ENCODE measurements around the gene PTPRD.

PTPRD gene

DNA sequence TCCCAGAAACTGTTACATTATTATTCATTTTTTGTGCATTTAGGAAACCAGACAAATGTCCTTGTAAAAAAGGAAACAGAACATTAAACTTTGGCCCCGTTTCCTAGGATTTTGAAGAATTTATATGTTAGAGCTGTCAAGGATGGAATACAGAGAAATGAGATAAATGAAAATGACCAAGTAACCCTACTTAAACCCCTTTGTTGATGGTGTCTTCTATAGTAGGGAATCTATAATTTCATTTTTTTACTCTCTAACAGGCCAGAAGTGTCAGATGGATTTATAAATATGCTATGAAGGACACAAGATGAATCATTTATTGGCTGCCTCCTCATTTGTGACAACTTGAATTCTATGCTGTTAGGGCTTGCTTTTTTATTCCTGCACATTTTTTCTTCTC, 1047.1 kb downstream of the PTPRD start:
- no peak for DNase-seq

DNA sequence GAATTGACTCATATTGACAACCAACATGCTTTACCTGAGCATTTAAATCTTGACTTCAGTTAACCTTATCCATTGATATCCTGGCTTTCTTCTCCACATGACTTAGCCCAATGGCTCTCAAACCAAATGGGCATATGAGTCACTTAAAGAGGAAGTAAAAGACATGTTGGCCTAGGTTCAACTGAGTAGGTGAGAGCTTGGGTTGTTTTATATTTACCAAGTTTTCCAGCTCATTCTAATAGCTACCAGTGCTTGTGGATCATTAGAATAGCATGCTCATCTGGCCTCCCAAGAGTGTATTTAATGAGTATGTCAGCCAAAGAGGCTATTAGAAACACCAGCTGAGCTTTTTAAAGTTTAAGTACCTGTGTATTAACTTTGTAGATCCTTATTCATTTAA, 1049.0 kb downstream of the PTPRD start:
- no peak for DNase-seq

DNA sequence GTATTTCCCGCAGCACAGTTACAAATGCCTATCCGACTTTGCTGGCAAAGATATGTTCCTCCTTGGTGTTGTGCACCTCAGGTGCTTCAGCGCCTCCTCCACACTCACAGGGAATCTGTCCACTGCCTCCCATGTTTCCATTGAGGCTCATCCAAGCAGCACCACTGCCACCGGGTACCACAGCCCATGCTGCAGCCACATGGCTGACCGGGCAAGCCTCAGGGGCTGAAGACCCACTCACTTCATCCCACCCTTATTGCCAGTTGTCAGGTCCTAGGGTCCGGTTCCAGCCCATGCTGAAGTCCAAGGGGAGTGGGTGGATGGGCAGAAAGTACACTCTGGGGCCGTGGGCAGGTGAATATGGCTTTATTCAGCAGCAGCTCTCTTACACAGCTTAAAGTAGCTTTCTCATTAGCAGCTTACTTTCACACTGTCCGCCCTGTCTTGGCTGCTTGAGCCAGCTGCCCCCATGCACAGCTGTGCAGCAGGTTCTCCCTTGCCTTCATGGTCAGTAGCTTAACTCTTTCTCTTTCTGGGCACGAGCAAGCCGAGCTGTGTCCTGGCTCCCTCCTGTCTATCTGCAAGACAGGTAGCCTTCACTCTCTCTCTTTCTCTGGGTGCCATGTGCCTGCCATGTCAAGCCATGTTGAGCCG, 1052.3 kb downstream of the PTPRD start:
- no peak for DNase-seq

DNA sequence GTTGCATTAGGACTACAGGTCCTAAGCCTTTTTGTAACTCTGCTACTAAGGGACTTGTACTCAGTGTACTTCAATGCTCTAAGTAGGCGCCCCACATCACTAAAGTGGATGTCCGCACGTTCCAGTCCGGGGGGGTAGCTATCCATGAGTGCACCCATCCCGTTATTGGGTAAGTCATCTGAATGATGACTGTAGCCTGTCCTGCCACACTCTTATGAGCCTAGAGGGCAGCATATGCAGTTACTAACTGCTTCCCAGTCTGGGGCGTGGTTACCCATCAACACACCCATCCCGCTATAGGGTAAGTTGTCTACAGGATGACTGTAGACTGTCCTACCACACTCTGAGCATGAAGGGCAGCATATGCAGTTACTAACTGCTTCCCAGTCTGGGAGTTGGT, 1053.9 kb downstream of the PTPRD start:
- DNase-seq = no peak

DNA sequence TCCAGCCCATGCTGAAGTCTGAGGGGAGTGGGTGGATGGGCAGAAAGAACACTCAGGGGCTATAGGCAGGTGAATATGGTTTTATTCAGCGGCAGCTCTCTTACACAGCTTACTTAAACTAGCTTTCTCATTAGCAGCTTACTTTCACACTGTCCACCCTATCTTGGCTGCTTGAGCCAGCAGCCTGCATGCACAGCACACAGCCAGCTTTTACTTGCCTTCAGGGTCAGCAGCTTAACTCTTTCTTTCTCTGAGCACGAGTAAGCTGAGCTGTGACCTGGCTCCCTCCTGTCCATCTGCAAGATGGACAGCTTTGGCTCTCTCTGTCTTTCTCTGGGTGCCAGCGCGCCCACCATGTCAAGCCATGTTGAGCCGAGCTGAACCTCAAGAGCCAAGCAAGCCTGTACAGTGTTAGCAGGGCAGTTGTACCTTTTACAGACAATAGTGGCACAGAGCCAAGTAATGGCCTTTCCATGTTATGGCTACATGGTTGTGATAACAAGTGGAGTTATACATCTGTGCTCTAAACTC, 1054.9 kb downstream of the PTPRD start:
- no peak for DNase-seq

DNA sequence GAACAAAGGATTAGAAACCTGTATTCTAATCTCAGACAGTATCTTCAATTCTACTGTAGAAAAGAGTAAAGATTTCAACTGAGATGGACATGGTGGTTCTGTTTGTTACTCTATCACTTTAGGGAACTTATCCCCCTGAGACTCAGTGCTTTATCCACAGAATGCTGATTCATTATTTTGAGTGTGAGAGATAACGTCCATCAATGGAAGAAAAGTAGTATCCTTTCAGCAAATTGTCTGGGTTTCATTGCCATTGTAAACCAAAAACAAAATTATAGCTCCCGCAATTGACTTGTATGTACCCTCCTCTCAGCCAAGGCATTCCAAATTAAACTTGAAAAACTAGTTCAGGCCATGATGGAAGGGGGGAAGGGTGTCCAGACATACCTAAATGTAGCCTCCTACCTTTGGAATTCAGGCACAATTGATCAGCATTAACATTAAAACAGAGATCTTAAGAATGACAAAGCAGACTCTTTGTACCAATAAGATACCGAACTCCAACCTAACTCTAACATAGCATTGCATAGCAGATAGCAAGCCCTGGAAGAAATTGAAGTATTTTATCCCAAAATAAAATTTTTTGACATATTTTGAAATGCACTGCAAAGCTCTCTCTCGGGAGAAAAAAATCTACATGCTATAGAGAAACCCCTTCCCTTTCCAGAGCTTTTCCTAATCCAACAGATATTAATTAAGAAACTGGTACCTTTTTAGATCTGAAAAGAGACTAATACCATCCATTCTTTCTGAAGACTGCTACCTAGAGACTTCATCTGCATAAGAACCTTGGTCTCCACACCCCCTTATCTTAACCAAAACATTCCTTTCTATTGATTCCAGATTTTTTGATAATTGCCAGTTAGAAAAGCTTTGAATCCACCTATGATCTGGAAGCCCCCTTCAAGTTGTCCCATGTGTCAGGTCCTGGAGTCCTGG, 1055.7 kb downstream of the PTPRD start:
- DNase-seq = no peak

DNA sequence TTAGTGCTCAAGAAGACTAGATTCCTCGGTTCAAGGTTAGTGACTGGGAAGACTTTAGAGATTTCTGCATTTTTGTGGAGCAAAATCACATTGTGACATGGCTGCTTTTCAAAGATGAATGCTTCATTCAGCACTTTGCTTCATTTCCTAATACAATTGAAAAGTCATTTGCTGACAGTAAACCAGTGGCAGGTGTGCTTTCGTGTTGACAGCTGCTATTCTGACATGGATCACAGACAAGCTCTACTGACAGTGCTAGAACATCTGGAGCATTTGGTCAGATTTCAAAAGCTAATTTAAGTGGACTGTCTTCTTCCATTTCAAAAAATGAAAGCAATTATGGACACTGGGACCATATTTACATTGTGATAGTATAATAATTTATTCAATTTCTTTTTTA, 1060.1 kb downstream of the PTPRD start:
- DNase-seq = peak; percentile 58

DNA sequence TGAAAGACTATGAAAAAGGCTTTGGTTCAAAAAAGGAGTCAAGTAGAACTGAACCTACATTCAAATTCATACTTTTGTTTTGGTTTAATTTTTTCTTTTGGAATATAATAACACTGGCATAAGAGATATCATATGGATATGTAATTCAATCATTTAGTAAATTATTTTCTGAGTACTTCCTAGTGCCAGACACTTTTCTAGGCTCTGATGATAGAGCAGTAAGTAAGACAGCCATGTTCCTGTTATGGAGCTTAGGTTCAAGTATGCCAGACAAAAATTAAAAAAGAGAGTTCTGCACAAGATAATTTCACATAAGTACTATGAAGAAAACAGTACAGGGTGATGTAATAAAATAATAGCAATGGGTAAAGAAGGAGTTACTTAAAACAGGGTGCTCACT, 1074.0 kb downstream of the PTPRD start:
- no peak for DNase-seq

DNA sequence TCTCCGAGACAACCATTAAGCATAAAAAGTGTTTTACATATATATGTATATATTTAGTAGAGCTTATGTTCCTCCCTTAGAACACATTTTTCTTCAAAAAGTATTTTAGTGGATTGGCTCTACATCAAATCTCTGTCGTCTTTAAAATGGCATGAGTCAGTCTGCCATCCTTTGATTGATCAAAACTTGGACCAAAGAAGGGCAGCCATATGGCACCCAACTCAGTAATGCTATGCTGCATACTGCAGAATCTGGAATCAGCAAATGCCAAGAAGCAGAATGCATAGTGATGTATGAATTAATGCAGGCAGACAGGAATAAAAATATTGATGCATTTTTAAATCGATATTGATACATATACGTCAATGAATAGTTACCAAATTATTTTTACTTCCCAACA, 1074.4 kb downstream of the PTPRD start:
- no peak for DNase-seq

DNA sequence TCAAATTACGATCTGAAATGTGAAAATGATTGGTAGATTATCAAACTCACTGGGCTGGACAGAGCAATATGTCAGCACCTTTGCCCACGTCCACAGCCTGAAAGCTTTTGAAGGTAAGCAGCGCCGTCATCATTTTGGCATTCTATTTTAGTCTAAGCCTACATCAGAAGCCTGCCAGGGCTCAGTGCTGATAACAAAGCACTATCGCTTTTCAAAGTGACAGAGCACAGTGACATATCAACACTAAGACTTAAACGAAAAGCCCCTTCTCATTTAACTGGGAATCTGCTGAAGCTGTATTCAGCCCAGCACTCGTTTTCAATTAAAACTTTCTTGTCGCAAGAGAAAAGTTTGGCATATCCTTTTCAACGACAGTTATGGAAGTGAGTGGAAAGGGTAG, 1076.3 kb downstream of the PTPRD start:
- no peak for DNase-seq

DNA sequence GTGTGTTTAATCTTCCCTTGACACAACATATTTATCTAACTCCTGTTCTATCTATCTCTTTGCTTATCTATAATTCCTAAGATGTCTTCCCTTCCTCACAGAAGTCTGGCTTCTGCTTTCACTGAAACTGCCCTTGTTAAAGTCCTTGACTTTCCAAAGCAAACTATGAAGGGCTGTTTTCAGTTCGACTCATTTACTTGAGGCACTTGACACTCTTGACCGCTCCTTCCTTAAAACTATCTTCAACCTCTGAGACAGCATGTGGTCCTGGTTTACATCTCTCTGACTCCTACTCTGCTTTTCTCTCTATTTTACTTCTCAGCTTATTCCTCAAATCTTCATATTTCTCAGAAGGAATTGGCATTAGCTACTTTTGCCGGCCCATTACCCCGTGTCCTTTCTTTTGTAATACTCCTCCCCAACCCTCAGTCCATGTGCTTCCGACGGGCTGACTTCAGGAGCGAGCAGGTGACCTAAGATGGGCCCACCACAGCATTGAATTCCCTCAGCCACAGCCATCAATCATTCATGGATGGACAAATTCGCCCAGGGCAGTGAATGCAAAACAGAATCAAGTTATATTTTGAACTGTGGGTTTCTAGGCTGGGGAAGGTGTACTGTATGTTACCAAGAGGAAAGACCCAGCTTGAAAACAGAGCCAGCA, 1089.2 kb downstream of the PTPRD start:
- no peak for DNase-seq

DNA sequence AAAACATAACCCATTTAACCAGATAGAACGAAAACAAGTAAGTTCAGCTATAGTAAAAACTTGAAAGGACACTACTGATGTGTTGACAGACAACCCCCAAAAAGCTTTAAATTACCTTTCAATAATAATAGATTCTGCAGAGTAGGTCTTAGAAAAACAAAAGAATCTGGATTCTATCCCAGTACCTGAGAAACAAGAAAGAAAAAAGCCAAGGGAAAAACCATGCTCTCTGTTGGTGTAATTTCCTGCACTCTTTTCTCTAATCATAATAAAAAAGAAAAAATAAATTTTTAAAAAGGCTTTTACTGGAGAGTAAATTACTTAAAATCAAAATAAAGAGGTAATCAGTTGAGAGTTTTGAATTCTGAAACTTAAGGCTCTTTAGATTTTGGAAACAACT, 1090.4 kb downstream of the PTPRD start:
- DNase-seq = no peak

DNA sequence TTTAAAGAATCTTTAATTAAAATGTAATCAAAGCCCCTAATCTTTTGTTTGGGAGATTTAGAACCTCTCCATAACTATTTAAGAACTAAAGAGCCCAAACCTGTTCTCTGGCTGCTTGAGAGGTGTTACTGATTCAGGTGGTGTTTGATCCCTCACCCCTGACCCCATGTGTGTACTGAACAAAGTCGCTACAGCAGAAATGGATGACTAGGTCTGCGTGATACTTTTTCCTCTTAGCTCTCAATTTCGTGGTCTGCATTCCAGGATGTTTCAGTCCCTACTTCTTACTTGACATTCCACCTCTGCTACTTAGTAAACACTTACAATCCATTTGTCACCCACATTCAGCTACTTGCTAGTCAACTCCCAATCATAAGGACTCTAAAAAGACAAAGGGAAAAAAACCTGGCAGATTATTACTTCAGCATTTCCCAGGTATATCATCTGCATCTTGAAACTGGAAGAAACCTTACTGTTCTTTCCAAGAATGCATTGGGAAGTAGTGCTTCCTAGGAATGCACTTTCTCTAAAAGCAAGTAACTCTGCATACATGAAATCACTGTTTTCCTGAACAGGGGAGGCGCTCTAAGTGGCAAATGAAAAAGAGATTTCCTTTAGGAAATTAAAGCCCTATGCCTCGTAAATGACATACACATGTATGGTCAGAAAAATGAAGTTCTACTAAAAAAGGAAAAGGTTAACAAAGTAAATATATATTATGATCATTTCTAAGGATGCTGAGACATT, 1091.6 kb downstream of the PTPRD start:
- DNase-seq = no peak

DNA sequence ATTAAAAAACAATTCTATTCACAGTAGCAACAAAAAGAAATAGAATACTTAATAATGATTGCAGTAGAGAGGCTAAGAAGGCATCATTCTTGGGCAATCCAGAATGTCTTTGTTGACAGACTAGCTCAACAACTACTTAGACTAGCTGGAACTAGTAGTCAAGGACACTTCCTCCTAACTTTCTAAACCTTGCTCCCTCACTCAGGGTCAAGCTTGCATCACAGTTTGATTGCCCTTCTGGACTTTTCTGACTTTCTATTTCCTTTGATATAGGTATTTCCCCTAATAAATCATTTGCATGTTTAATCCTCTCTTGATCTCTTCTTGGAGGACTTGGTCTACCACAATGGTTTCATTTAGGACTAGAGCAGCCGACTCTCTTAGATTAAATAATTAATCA, 1107.9 kb downstream of the PTPRD start:
- no peak for DNase-seq

DNA sequence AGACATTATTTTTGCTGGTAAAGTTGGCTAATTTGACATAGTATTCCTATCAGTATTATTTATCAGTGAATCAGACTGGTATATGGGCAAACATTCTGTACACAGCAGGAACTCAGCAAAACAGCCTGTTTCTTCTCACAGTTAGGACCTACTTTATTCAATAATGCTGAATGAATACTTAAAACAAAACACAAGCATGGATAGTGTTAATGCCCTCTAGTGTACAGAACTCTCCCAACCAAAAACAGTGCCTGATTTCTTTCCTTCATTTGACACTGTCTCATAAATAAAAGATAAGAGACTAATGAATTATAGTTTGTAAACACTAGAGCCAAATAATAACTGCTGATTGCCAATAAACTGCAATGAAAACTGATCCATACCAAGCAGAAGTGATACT, 1113.3 kb downstream of the PTPRD start:
- peak; percentile 2 for DNase-seq

DNA sequence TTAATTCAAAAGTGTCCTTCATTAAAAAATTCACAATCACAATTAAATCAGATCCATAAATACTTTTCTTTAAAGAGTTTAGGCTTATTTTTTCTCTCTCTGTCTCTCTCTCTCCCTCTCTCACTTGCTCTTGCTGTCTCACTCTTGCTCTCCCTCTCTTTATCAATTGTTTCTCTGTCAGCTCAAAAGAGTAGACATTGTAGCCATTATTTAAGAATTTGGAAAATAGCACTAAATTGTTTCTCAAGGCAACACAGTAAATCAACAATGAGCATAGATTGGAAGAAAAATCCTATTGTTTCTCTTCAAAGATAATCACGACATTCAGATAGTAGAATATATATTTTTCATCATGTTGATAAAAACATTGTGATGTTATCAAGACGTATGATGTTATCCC, 1114.0 kb downstream of the PTPRD start:
- DNase-seq = no peak

DNA sequence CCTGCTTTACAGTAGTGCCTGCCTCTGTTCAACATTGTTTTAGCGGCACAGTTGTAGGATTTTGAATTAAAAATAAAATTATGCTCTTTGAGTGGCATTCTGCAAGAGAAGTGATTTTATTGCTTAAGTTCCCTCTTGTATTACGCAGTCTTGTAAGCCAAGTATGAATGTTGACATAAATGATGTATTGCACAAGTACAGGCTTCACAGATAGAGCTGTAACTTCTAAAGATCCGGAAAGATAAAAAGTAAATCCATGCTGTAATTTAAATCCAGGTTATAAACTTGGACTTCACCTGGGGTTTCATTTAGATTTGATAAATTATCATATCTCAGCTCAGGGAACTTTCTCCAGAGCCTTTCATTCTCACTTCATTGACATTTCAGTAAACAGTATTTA, 1114.7 kb downstream of the PTPRD start:
- no peak for DNase-seq

DNA sequence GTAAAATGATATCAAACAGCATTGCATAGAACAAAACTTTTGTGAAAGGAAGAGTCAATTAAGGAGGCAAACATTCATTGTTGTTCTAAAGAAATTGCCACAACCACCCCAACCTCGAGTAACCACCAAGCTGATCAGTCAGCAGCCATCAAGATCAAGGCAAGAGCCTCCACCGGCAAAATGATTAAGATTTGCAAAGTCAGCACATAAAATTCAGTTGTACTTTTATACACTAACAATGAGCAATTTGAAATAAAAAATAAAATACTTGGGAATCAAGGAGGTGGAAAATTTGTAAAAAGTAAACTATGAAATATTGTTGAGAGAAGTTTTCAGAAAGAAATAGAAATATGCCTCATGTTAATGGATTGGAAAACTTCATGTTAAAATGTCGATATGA, 1118.5 kb downstream of the PTPRD start:
- no peak for DNase-seq

DNA sequence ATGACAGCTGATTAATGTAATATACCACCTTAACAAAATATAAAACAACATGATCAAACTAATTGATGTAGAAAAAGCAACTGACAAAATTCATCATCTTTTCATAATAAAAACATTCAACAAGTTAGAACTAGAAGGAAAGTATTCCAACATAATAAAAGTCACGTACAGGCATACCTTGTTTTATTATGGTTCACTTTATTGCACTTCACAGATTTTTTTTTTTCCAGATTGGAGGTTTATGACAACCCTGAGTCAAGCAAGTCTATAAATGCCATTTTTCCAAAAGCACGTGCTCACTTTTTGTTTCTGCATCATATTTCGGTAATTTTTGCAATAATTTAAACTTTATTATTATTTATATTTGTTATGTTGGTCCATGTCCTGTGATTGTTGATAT, 1120.3 kb downstream of the PTPRD start:
- no peak for DNase-seq

DNA sequence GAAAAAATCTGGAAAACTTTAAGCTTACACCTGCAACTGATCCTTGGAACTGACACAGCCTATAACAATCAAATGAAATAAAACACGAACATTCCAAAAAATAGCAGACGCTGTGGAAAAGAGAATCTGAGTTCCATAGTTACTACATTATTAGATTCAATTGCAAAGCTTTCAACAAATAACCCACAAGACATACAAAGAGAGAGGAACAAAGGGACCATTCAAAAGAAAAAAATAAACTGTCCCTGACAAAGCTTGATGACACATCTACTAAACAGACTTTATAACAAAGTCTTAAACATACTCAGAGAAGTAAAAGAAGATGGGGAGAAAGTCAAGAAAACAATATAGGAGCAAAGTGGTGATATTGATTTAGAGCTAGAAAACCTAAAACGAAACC, 1123.6 kb downstream of the PTPRD start:
- DNase-seq = no peak

DNA sequence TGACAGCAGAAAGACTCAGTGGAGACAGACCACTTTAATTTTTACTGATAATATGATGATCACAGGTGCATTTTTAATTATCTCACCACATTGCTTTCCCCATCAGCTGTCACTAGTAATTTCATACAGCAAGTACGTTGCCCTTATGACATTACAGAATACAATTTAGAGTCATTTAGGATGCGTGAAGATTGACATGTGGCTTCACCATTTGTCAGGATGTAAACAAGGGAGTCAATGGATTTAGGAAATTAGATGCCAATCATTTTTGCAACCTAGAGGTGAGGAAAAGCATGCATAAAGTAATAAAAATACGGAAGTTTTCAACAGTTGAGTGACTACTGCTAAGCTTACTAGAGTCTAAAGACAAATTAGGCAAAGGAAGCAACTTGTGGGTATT, 1129.6 kb downstream of the PTPRD start:
- no peak for DNase-seq

DNA sequence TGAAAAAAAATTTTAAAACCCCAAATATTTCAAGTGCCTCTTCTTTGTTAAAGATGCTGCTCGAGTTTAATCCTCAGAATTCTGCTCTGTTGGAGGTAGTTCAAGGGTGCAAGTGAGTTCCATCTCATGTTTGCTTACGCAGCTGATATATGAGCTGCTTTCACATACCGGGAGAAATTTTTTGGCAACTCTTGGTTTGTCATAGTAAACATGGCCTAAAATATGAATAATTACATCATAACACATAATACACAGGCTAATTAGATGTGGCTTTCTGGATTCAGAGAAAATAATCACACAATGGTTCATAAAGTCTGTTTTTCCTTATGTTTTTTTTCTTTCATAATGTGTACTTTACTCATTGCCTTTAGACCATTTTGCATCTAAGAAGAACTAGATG, 1134.1 kb downstream of the PTPRD start:
- DNase-seq = no peak

DNA sequence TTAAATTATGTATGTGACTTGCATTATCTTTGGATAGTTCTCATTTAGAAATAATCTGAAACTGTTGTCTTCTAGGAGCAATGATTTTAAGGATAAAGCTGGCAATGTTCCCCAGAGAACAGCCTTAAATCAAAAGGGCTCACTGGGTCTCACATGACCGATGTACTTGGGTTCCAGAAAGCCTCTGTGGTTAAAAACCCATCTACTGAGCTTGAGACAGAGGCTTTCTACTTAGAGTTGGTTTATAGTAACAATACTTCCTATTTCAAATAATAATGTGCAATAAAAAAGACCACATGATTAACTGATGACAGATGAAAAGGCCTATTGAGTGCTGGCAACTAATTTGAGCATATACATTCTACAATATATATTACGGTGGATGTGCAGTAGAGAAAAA, 1143.5 kb downstream of the PTPRD start:
- DNase-seq = no peak
